Activated CD8-positive, alpha-beta memory T cell treated with anti-CD3 and anti-CD28 coated beads for 36 hours (primary cell): Measurements from ENCODE around the gene ADCY7. TPM values are rescaled to one million over a fixed set of nuclear protein-coding genes. Genes with fewer than 3 reads are reported as not detected.

Experiments used
- CTCF ChIA-PET: fragments of 350-600 bp; sonication (Branson Sonifier 250); formaldehyde crosslinking; loops from one replicate; lab custom pipeline; 2021; ENCODE audit warnings: antibody characterized with exemption; lab: Charles Lee
- POLR2A ChIA-PET: fragments of 350-600 bp; sonication (Branson Sonifier 250); formaldehyde crosslinking; loops from one replicate; lab custom pipeline; 2021; ENCODE audit warnings: antibody characterized with exemption; lab: Charles Lee
- total RNA-seq, 2 experiments: library from RNA; stranded (reverse); gene quantifications; one replicate each; pipeline ENCODE4 v1.2.3, GENCODE V29; 2021

Gene ADCY7
- total RNA-seq, 2 experiments from 2014 or later, result 80.8 to 85.1 TPM

DNA sequence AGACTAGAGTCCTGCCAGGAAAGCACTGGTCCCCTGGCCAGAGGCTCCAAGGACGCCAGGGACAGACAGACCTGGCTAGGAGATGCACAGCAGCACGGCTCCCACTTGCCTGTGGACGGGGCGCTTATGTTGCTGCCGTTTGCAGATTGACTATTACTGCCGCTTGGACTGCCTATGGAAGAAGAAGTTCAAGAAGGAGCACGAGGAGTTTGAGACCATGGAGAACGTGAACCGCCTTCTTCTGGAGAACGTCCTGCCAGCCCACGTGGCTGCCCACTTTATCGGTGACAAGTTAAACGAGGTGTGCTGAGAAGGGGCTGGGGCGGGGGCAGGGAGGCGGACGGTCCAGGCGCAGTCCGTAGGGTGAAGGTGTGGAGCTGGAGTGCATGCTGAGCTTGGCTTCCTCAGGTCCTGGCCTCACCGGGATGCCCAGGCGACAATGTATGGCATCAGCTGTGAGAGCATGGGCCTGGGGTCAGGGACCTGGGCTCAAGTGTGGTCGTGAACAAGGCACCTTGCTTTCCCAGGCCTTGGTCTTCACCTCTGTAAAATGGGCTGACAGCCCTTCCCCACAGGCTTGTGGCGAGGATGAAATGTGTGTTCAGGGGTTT lies 45.6 kb downstream of the ADCY7 start:
- POLR2A ChIA-PET, result no interaction called here
- CTCF ChIA-PET, result no interaction called here

DNA sequence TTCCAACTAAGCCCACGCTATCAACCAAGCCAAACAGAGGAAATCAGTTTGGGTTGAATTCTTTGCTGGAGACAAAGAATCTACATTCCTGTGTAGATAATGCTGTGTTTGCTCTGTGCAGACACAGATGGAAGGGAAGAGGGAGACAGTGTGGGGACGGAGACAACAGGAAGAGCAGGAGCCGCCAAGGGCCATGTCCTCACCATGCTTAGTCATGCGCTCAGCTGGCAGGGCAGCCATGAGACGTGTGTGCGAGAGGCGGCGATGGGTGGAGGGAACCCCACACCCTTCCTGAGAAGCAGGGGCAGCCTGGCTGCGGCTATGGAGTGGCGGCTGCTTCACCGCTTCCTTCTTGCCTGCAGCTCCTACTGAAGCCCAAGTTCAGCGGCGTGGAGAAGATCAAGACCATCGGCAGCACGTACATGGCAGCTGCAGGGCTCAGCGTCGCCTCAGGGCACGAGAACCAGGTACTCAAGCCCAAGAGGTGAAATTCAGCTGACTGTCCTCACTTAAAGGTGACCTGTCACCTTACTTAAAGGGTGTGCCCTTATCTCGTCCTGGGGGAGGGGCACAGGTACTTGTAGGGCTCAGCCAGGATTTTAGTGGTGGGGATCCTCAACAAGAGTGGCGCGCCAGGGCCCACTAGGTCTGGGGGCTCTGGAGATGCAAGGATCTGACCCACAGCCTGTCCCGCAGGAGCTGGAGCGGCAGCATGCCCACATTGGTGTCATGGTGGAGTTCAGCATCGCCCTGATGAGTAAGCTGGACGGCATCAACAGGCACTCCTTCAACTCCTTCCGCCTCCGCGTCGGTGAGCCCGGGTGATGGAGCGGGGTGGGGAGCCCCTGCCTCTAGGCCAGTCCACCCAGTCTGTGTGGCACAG lies 47.5 kb downstream of the ADCY7 start:
- POLR2A ChIA-PET, result no interaction called here

GRCh38 chr16:50314665-50315064 lies 48.3 kb downstream of the ADCY7 start:
- CTCF ChIA-PET, result interaction anchor here (1.0 to 2.0 kb wide), 2 partner anchors 9 to 12 kb away, joined by 3 to 6 read pairs; no protein-coding TSS in a partner anchor
- POLR2A ChIA-PET, result no interaction called here

More for the DNA sequence above, 47.5 kb downstream of the ADCY7 start:
- CTCF ChIA-PET, result interaction anchor here (2.0 kb wide), 1 partner anchor 13 kb away, joined by 6 read pairs; no protein-coding TSS in a partner anchor

- ChIA-PET CTCF (interaction anchor here (1.0 to 1.5 kb wide), 3 partner anchors 9 to 38 kb away, joined by 3 to 5 read pairs (median 3); no protein-coding TSS in a partner anchor), POLR2A (no interaction called here)
Measured at GRCh38 chr16:50315346-50315997, 49.1 kb downstream of the ADCY7 start.

DNA sequence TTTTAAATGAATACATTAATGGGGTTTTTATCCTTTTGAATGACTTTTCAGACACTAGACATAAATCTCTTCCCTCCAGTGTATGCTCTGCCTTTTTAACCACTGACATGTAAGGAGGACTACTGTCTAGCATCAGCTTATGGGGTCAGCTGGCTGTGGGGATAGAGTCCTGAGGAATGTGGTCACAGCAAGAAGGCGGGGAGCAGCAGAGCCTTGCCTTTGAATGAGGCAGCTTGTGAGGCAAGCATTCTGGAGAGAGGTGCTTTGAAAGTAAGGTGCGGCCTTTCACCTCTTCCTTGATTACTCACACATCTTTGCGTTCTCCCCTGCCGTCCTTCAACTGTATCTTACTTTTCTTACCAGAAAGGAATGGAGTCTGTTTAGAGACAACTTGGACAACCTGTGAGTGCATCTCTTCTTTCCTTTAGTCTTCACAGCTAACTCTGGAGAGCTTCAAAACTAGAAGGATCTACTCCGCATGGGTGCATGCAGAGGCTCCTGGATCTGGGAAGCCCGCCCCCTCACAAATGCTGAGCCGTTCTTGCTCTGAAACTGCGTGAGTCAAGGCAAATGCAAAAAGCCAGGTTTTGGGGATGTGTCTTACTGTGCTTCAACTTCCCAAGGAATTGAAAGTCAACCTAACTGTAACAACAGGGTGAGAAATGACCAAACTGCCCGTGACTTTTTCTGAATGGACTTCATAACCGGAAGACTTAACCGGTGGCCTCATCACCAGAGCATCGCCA lies 49.9 kb downstream of the ADCY7 start:
- ChIA-PET POLR2A (no interaction called here), CTCF (interaction anchor here (1.1 to 1.5 kb wide), 2 partner anchors 11 to 39 kb away, joined by 3 to 5 read pairs; no protein-coding TSS in a partner anchor)

DNA sequence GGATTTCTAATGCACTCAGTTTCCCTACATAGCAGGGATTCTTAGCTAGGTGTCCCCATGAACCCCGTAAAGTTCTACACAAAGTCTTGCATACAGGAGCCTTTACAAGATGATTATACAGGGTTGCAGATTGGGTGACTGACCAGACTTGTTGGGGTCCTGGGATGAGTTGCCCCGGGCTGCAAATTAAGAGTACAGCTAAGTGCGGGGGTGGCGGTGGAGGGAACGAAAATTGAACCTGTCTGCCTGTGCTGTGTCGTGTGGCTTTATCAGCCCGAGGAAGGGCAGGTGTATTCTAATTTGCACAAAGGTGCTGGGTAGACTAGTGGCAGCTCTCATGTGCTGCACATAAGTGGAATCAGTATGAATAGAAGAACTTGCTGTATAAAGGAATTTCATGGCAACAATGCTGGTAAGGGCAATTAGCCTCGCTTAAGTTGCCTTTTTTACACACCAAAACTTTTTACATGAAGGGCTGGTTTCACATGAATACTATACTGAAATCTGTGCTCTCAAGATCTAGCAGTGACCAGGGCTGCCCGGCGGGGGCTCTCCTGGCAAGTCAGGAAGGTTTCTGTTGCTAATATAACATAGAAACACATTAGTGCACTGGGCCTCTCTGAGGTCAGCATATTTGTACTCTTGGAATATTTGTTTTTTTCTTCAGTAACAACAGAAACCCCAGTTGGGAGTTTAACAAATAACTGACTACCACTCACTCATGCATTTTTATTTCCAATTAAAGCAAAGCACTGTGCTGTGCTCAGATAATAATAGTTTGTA lies 50.7 kb downstream of the ADCY7 start:
- CTCF ChIA-PET, result interaction anchor here (0.6 to 1.5 kb wide), 2 partner anchors 10 to 316 kb away, joined by 3 read pairs; no protein-coding TSS in a partner anchor
- POLR2A ChIA-PET, result no interaction called here

DNA sequence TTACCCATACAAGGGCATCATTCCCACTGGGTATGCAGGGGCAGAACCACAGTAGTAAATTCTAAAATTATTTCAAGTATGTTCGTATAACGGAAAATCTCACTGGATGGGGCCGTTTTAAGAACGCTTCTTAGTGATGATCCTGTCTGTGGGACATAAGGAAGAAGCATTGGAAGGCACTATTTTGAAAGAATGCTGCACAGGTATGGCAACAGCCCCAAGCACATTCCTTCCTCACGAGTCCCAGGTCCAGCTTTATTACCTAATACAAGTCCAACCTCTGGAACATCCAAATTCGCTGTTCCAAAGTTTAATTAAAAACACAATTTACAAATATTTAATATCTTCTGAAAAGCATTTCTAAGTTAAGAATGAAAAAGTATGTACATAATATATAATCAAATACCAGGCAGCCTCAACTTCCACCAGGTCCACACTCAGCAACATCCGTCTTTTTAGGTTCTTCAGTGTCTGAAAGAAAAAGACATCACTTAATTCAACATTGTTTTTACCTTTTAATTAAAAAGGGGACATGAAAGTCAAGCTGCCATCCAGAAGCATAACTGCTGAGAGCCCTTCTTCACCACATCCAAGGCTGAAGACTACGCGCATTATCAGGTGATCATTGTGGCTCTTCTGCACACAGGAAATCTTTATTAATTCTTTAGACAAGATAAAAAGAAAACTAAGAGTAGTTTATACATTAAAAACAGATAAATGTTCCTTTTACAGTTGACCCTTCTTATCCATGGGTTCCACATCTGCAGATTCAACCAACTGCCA lies 52.6 kb downstream of the ADCY7 start:
- ChIA-PET CTCF (no interaction called here), POLR2A (no interaction called here)

DNA sequence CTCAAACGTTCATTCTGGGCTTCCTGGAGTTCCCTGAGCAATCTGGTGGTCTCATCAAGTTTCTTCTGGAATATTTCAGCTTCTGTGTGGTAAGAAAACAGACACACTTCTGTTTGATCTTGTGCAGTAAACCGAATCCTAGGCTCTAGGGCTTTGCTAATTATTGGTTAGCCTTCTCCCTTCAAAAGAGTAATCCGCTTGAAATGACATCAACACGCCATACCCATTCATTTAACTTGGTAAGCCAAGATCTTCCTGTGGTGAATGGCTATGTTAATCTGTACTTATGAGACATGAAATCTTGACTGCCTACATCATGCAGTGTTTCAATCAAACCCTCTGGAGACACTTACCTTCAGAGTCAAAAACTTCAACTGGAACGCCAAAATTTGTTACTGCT lies 54.0 kb downstream of the ADCY7 start:
- ChIA-PET POLR2A (no interaction called here), CTCF (no interaction called here)

DNA sequence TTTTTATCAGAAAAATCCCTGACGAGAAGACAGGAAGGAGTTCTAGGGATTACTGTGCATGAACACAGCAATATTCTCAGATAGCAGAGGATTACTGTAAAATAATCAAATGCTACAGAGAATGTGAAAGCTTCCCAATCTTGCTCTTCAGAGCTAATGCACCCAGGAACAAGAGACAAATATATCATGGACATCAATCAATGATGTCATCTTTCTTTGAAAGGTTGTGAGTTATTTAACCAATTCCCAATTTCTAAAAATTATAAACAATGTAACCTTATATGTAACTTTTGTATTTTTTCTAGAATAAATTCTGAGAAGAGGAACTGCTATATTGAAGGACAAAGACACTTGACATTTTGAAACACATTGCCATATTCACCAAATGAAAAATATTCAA lies 56.0 kb downstream of the ADCY7 start:
- ChIA-PET CTCF (interaction anchor here (1.2 kb wide), 2 partner anchors 14 to 32 kb away, joined by 3 read pairs; no protein-coding TSS in a partner anchor), POLR2A (no interaction called here)

- ChIA-PET CTCF (interaction anchor here (1.2 kb wide), 1 partner anchor 15 kb away, joined by 3 read pairs; no protein-coding TSS in a partner anchor), POLR2A (no interaction called here)
Measured at GRCh38 chr16:50323335-50324011, 57.1 kb downstream of the ADCY7 start.

- ChIA-PET CTCF (interaction anchor here (3.2 kb wide), 1 partner anchor 31 kb away, joined by 21 read pairs; no protein-coding TSS in a partner anchor), POLR2A (no interaction called here)
Measured at GRCh38 chr16:50324345-50324744, 58.0 kb downstream of the ADCY7 start.

- ChIA-PET CTCF (interaction anchor here (1.0 to 3.2 kb wide), 7 partner anchors 13 to 339 kb away, joined by 4 to 21 read pairs (median 7); no protein-coding TSS in a partner anchor), POLR2A (no interaction called here)
Measured at GRCh38 chr16:50326264-50326663, 59.9 kb downstream of the ADCY7 start.

DNA sequence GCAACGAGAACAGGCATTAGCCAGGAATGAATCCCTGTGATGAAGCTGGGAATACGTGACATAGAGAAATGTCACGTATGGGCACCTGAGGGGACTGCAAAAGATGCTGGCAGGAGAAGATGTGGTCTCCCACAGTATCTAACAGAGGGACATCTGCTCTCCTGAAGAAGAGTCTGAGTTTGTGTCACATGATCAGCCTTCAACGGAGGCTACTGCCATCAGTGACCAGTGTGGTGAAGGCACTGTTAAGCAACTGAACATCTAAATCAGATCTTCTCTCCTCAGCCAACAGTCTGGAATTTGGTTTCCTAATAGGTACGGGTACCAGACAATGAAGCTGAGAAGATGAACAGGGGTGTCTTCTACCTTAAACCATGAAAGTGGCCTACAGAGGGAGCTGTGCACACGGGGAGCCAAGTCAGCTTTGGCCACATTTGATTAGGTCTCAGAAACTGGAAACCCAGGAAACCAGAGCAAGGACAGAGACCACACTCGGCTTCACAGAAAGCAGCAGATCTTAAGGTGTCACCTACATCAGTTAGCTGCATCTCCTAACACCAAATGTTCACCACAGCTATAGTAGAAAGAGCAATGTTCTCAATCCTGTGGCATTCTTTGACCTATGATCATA lies 60.6 kb downstream of the ADCY7 start:
- ChIA-PET CTCF (interaction anchor here (0.5 to 3.2 kb wide), 15 partner anchors 11 to 479 kb away, joined by 3 to 21 read pairs (median 4); partner anchors contain the start of gene CNEP1R1), POLR2A (no interaction called here)

GRCh38 chr16:50329446-50330189 lies 63.3 kb downstream of the ADCY7 start:
- ChIA-PET CTCF (interaction anchor here (0.9 to 1.3 kb wide), 3 partner anchors 25 to 83 kb away, joined by 3 to 4 read pairs (median 3); no protein-coding TSS in a partner anchor), POLR2A (interaction anchor here (0.6 kb wide), 1 partner anchor 191 kb away, joined by 4 read pairs; no protein-coding TSS in a partner anchor)

- POLR2A ChIA-PET, result no interaction called here
- CTCF ChIA-PET, result no interaction called here
Measured at GRCh38 chr16:50331570-50331969, 65.2 kb downstream of the ADCY7 start.
